Stimulated activated CD8-positive, alpha-beta memory T cell treated with anti-CD3 and anti-CD28 coated beads, Interleukin-12 subunit alpha, Interleukin-12 subunit beta, amount 100 ng/mL, for 24 hours (primary cell): ENCODE results near the gene ATP1B1.
"Not testable (repeated sequence)": the region's sequence is repeated elsewhere in the genome, so short reads cannot be mapped to it uniquely, and the experiment has no call there.

Experiments
- DNase-seq: peaks from one replicate; pipeline ENCODE4 v3.0.0-alpha.2; 2020; ENCODE audit errors: extremely low read depth

Gene ATP1B1

DNA sequence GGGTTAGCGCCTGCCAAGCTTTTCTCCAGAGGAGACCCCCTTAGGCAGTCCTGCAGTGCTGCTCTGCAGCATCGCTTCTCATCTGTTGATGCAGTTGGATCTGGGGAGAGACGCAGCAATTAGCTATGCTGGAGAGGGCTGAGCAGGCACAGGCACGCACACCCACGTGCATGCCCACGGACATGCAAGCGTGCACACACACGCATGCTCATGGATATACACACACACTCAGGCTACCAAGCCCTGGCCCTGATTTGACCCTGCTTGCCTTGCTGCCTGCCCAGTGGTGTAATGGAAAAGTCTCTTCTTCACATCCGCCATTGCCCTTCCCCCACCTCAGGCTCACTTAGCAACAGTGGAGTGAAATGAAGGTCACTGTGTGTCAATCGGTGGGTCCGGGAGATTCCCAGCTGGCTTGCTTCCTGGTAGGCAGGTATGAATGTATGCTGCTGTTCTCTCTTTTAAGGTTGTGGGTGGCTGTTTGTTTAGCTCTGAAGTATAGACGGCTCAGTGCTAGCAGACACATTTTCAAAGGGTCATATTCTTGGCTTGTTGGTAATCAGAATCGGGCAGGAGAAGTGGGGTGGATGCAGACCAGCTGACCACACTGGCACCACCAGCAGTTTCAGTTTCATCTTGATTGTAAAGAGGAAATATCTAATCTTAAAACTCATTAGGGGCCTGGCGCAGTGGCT is 9.5 kb downstream of the ATP1B1 start:
- no peak for DNase-seq

GRCh38 chr1:169117014-169117413 is 10.5 kb downstream of the ATP1B1 start:
- no peak for DNase-seq

- no peak for DNase-seq
Measured at GRCh38 chr1:169117599-169117998, 11.1 kb downstream of the ATP1B1 start.

DNA sequence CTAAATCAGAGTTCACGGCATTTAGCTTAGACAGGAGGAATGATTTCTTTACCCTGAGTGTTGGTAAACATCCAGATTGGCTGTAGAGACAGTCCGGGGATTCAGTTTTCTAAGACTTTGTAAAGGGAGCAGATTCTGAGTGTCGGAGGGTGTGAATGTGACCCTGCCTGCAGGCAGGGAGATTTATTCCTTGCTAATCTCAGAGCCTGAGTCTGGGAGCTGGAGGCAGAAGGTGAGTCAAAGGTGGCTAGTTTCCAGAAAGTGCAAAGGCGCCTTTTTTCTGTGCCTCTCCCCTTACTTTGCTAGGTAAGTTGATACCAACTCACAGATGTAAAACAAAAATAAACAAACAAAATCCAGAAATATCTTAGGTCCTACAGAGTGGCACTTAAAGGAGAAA is 11.7 kb downstream of the ATP1B1 start:
- no peak for DNase-seq

DNA sequence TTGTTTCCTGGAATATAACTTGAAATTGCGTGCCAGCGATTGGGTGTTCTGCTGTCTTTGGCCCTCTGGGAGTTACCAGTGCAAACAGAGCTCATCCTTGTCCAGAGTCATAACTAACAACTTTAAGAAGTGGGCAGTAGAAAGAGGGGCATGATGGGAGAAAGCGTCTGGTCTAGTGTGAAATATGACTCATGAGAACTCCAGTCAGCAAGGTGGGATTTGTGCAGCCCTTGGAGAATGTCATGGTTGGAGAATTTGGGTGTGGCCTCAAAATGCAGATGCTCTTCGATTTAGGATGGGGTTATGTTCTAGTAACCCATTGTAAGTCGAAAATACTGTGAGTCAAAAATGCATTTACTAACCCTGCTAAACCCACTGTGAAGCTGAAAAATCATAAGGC is 12.9 kb downstream of the ATP1B1 start:
- DNase-seq, result no peak

DNA sequence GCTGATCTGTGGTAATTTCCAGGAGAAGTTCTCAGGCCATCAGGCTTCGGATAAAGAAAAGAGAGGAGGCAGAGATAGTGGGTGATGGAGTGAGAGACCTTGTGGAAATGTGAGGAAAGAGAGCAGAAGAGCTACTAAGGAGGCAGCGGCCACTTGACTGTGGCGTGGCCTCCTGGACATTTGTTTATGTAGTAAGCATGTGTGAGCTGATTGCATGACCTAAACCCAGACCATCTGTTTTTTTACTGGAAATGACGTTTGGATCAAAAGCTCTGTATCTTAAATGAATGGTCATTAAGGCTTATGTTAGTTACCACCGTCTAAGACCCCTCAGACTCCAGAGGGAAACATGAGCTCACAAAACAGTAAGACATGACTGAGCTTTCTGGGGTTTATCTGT is 13.6 kb downstream of the ATP1B1 start:
- no peak for DNase-seq

- DNase-seq, result no peak
Measured at GRCh38 chr1:169121146-169121923, 14.8 kb downstream of the ATP1B1 start.

DNA sequence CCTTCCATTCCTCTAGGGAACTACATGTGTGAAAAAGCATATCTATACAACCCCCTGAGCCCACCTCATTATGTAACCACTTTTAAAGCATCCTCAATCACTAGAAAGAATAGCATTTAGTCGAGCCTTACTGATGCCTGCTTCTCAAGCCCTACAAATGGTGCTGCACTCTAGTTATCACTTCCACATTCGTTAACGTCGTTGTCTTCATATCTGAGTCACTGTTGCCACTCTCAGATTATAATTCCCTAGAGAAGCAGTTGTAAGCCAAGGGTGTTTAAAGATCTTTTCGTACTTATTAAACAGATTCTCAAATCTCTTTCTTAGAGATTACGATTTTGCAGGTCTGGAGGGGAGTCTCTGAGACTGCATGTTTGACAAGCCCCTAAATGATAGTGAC is 16.5 kb downstream of the ATP1B1 start:
- DNase-seq, result no peak

DNA sequence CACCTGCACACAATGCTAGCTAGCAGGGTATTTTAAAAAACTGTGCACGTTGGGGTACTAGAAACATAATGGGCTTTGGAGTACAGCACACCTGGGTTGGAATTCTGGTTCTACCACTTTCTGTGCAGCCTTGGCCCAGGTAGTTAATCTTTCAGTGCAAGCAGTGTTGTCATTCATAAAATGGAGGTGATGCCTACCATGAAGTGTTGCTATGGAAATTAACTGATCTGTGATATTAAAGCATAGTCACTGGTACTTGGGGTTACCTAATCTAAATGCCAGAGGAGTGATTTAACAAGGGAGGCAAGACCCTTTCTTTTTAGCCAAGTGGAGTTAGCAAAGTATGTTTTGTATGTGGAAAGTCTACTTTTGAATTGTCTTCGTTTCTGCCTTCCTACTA is 18.0 kb downstream of the ATP1B1 start:
- DNase-seq, result no peak

DNA sequence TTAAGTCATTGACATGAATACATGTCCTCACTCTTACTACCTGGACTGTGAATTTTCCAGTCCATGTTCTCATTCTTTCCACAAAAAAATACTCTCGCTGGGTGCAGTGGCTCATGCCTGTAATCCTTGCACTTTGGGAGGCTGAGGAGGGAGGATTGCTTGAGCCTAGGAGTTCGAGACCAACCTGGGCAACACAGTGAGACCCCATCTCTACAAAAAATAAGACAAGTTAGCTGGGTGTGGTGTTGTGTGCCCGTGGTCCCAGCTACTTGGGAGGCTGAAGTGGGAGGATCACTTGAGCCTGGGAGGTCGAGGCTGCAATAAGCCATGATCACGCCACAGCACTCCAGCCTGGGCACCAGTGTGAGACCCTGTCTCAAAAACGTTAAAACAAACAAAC is 19.1 kb downstream of the ATP1B1 start:
- not testable (repeated sequence) for DNase-seq

GRCh38 chr1:169126335-169126734 is 19.8 kb downstream of the ATP1B1 start:
- no peak for DNase-seq

DNA sequence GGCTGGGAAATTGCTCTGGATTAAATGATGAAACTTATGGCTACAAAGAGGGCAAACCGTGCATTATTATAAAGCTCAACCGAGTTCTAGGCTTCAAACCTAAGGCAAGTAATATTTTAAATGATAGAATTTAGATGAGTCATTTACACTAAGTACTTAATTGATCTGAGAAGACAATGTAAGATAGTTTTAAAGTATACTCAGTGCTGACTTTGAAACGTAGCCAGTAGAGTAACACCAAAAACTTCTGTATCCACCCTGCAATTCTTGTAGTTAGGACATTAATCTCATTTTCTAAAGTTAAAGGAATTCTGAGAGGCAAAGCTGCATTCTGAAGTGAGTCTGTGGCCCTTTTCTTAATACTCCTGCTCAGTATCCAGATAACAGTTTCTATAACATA is 20.8 kb downstream of the ATP1B1 start:
- DNase-seq, result no peak

- DNase-seq, result no peak
Measured at GRCh38 chr1:169128562-169128961, 22.1 kb downstream of the ATP1B1 start.

GRCh38 chr1:169129109-169129784 is 22.8 kb downstream of the ATP1B1 start:
- no peak for DNase-seq

GRCh38 chr1:169130683-169131082 is 24.2 kb downstream of the ATP1B1 start:
- no peak for DNase-seq

DNA sequence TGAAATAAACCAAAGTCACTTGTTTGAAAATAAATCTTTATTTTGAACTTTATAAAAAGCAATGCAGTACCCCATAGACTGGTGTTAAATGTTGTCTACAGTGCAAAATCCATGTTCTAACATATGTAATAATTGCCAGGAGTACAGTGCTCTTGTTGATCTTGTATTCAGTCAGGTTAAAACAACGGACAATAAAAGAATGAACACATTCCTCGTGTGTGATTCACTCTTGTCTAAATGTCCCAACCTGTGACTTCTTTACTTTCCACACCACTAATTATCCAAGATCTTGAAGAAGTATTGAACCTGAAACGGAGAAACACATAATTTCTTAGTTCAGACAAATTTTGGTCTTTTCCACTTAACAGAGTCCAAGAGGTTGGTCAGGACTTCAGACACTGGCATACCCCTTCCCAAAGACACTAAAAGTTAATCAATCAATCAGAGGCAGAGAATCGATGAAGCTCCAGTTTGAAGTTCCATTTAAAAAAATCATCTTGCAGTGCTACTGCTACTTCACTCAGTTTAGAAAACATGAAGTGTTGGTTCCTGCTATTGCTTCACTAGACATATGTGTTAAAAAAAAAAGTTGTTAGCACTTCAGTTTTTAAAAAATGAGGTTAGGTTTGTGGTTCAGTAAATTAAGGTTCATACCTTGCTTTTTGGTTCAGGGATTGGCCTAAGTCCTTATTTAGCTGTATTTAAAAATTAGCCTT is 26.2 kb downstream of the ATP1B1 start:
- no peak for DNase-seq

GRCh38 chr1:169133228-169133576 is 26.7 kb downstream of the ATP1B1 start:
- no peak for DNase-seq

GRCh38 chr1:169133801-169134502 is 27.5 kb downstream of the ATP1B1 start:
- DNase-seq, result no peak

GRCh38 chr1:169137357-169137756 is 30.9 kb downstream of the ATP1B1 start:
- no peak for DNase-seq

GRCh38 chr1:169138866-169139670 is 32.6 kb downstream of the ATP1B1 start:
- no peak for DNase-seq

- no peak for DNase-seq
Measured at GRCh38 chr1:169141356-169141755, 34.9 kb downstream of the ATP1B1 start.
